ENCODE measurements around the gene ZNF467.

Gene ZNF467, protein sequence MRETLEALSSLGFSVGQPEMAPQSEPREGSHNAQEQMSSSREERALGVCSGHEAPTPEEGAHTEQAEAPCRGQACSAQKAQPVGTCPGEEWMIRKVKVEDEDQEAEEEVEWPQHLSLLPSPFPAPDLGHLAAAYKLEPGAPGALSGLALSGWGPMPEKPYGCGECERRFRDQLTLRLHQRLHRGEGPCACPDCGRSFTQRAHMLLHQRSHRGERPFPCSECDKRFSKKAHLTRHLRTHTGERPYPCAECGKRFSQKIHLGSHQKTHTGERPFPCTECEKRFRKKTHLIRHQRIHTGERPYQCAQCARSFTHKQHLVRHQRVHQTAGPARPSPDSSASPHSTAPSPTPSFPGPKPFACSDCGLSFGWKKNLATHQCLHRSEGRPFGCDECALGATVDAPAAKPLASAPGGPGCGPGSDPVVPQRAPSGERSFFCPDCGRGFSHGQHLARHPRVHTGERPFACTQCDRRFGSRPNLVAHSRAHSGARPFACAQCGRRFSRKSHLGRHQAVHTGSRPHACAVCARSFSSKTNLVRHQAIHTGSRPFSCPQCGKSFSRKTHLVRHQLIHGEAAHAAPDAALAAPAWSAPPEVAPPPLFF

DNA sequence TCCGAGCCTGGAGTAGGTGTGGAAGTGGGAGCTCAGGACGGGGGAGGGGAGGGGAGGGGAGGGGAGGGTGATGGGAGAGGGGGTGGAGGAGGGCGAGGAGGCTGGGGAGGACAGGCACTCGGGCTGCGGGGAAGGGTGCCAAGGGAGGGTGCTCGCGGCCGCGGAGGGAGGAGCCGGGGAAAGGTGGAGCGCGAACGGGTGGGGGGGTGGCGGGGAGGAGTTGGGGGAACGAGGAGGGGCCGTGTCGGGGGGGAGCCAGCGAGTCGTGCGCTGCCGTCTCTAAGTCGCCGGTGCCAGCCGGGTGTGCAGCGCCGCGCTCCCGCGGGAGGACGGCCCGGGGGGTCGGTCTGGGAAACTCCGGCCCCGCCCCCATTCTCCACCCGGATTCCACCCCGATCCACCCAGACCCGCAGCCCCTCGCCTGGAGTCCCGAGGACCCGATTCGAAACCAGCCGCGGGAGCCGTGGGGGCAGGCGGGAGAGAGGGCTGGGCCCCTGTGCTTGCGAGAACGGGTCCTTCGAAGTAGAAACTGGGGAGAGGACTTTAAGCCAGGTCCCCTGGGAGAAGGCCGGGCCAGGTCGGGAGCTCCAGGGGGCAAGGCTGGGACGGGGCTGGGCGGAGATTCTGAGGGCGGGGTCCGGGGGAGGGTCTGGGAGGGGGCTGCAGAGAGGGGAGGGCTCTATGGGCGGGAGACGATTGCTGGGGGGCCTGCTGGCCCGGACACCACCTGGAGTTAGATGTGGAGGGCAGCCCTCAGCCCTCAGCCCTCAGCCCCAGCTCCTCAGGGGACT is at the start of gene ZNF467:
TSS of gene ZNF467 (minus strand) at position 143 of the 791 bp plus-strand sequence. CDS start 2,556 bp downstream, outside the sequence.
- no peak for DNase-seq

DNA sequence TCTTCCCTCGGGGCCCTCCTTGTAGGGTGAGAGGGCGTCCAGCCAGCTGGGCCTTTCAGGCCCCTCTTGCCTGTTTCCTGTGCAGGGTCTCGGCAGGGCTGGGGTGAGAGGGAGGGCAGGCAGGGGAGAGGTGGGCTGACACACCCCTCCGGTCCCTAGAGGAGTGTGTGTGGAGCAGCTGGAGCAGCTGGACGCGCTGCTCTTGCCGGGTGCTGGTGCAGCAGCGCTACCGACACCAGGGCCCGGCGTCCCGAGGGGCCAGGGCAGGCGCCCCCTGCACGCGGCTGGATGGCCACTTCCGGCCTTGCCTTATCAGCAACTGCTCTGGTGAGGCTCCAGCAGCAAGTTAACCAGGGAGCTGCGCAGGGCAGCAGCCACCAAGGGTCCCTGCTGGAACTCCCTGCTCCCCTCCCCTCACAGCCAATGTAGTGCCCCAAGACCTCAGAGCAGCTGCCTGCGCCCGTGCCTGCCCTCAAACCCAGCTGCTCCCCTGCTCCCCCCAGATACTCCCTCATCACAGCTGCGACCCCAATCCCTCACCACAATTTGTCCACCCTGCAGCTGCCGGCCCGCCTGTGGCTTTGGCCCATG is 49.1 kb upstream of the ZNF467 start:
- no peak for DNase-seq

DNA sequence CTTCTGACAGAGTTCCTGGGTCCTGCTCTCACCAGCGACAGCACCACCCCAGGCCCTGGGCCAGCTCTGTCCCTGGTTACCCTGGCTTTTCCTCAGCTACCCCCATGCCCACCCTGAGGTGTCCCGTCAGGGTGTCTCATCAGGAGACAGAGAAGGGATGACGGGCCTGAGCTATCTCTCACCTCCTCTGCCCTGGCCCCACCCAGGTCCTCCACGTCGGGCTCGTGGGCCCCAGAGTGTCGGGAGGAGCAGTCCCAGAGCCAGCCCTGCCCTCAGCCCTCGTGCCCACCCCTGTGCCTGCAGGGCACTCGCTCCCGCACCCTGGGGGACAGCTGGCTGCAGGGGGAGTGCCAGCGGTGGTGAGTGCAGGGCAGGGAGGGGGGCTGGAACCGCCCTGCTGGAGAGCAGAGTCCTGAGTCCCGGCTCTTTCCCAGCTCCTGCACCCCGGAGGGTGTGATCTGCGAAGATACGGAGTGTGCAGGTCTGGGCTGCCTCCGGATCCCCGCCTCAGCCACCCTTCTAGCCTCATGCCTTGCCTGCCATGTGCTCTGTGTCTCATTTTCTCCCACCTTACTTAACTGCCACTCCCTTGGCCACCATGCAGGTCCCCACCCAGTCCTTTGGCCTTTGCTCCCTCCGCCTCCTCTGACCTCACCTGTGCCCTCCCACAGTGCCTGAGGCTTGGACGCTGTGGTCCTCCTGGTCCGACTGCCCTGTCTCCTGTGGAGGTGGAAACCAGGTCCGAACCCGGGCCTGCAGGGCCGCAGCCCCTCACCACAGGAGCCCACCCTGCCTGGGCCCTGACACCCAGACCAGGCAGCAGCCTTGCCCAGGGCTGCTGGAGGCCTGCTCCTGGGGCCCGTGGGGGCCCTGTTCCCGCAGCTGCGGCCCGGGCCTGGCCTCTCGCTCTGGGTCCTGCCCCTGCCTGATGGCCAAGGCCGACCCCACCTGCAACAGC is 48.1 kb upstream of the ZNF467 start:
- DNase-seq, result no peak

DNA sequence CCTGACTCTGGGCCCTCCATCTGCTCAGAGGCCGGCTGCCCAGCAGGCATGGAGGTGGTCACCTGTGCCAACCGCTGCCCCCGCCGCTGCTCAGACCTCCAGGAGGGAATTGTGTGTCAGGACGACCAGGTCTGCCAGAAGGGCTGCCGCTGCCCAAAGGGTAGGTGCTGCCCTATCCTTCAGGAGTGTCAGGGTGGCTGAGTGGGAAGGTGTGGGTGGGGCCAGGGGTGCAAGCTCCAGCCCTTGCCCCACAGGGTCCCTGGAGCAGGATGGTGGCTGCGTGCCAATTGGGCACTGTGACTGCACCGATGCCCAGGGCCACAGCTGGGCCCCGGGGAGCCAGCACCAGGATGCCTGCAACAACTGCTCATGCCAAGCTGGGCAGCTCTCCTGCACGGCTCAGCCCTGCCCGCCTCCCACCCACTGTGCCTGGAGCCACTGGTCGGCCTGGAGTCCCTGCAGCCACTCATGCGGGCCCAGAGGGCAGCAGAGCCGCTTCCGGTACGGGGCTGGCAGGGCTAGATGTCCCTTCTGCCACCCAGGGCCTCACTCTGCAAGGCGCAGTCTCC is 47.3 kb upstream of the ZNF467 start:
- DNase-seq, result no peak

DNA sequence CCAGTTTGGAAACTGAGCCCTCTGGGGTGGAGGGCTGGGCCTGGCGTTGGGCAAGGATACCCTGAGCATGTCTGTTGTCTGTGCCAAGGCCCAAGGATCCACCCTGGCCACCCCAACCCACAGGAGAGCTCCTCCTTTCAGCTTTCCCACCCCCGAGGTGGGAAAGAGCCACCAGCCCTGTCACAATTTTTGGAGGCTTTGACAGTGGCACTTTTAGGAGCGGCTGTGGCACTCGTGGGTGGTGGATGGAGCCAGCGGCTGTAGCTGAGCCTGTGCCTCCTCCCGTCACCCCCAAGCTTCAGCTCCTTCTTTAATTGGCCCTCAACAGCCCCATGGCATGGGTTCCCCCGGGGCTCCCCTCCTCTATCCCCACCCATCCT is 46.6 kb upstream of the ZNF467 start:
- no peak for DNase-seq

DNA sequence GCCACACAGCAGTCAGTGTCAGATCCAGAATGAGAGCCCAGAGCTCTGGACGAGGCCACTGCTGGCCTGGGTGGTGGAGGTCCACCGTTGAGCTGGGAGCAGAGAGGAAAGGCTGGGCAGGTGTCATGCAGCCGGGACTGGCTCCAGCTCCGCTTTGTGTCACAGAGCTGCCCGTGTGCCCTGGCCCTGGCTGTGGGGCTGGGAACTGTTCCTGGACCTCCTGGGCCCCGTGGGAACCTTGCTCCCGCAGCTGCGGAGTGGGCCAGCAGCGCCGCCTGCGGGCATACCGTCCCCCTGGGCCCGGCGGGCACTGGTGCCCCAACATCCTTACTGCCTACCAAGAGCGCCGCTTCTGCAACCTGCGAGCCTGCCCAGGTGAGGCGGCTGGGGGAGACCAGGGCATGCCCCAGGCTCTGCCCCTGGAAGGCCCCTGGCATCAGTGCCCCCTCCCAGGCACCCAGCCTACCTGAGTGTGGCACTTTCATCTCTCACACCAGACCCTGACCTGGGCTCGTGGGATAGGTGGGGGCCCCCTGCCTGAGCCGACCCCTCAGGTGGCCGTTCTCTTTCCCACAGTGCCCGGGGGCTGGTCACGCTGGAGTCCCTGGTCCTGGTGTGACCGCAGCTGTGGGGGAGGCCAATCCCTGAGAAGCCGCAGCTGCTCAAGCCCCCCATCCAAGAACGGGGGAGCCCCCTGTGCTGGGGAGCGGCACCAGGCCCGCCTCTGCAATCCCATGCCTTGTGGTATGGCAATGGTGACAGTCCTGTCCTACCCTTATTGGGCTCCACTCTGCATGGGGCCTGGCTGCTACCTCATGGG is 46.0 kb upstream of the ZNF467 start:
- DNase-seq, result no peak

DNA sequence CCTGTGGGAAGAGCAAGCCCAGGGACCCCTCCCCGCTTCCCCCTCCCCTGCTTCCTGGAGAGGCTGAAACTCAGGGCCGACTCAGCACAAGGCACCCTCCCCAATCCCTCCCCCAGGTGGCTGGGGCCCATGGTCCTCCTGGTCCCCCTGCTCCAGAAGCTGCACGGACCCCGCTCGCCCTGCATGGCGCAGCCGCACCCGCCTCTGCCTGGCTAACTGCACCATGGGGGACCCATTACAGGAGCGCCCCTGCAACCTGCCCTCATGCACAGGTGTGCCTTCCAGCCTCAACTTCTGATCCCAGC is 45.1 kb upstream of the ZNF467 start:
- DNase-seq, result no peak

DNA sequence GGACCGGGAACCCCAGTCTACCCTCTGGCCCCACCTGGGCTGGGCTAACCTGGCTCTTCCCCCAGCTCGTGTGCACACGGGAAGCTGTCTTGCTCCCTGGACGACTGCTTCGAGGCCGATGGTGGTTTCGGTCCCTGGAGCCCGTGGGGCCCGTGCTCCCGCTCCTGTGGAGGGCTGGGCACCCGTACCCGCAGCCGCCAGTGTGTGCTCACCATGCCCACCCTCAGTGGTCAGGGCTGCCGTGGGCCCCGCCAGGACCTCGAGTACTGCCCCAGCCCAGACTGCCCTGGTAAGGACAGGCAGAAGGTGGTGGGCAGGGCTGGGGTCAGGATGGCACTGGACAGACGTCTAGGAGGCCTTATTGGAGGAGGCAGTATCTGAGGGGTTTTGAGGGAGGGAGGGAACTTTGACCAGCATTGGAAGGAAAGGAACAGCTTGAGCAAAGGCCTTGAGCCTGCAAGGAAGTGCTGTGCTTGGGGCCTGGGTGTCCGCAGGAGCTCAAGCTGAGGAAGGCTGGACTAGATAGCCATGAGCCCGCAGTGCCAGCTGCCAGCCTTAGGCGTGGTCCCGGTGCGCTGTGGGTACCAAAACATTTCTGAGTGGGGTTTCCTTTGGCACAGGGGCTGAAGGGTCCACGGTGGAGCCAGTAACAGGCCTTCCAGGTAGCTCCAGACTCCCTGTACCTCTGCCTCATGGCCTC is 44.6 kb upstream of the ZNF467 start:
- DNase-seq, result no peak

DNA sequence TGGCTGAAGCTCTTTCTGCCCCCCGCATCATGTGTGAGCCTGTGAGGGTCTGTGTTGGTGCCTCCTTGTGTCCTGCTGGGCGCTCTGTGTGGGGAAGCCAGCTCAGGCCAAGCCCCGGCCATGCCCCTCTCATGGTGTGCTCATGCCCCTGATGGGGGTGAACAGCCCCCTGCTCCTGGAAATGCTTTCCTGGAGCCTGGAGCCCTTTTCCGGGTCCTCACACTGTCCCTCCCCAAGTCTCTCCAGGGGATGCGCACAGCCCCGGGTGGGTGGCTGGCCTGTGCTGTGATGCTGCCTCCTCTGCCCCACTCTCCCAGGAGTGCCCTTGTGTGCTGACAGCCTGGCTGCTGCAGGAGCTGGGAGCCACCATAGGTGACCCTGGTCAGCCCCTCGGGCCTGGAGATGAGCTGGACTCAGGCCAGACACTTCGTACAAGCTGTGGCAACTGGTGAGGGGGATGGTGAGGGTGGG is 43.9 kb upstream of the ZNF467 start:
- no peak for DNase-seq

DNA sequence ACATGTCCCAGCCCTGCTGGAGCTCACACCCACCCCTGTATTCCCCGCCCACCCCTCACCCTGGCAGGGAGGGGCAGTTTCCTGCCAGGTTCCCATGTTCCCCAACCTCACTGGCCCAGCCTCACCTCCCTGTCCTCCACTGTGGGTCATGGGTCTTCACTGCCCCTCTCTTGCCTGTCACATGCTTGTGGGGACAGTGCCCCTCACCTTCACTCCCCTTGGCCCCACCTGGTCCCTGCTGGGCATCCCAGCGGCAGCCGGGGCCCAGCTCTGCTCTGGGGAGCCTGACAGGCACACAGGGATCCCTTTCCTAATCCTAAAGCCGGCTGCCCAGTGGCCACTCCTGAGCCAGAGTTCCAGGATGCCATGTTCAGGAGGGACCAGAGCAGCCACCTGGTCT is 43.4 kb upstream of the ZNF467 start:
- no peak for DNase-seq

DNA sequence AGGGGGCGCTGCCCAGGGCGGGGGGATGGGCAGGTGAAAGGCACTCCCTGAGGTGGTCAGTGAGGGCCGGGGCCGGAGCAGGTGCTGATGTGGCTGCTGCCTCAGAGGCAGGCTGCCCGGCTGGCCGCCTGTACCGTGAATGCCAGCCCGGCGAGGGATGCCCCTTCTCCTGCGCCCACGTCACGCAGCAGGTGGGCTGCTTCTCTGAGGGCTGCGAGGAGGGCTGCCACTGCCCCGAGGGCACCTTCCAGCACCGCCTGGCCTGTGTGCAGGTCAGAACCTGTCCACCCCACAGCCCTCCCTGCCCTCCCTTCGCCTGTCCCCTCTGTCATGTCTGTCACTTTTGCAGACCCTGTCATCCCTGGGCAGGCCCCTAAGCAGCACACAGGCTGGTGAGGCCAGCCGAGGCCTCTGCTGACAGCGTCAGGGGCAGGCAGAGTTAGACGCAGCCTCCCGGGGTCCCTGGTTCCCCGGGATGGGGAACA is 42.9 kb upstream of the ZNF467 start:
- DNase-seq, result no peak

DNA sequence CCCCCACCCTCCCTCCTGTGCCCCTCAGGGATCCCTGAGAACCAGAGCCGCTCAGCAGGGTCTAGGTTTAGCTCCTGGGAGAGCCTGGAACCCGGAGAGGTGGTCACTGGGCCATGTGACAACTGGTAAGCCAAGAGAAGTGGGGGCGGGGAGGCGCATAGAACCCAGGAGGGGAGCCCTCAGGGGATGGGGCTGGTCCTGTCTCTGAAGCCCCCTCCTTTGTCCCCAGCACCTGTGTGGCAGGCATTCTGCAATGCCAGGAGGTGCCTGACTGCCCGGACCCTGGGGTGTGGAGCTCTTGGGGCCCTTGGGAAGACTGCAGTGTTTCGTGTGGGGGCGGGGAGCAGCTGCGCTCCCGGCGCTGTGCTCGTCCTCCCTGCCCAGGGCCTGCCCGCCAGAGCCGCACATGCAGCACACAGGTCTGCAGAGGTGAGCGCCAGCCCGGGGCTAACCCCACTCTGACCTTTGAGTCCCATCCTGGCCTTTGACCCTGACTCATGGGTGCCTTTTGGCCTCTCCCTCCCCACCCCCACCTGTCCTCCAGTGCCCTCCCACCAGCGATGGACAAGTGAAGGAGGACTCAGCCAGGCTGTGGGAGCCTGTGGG is 42.4 kb upstream of the ZNF467 start:
- DNase-seq, result no peak

DNA sequence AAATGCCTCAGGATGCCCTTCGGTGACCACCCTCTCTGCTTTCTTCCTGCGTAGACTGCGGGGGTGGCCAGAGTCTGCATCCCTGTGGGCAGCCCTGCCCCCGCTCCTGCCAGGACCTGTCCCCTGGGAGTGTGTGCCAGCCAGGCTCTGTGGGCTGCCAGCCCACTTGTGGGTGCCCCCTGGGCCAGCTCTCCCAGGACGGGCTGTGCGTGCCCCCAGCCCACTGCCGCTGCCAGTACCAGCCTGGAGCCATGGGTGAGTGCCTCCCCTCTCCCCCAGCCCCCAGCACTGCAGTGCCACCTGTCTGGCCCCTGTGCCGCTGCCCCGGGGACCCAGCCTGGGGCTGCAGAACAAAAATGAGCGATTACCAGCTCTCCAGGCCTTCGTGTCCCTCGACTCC is 41.7 kb upstream of the ZNF467 start:
- no peak for DNase-seq

DNA sequence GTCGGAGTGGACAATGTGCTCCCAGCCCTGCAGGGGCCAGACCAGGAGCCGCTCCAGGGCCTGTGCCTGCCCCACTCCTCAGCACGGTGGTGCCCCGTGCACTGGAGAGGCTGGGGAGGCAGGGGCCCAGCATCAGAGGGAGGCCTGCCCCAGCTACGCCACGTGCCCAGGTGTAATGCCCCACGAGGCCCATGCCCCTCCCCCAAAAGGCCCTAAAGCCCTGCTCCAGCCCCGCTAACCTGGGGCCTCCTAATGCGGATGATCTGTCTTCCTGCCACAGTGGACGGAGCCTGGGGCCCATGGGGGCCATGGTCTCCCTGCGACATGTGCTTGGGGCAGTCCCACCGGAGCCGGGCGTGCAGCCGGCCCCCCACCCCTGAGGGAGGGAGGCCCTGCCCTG is 41.1 kb upstream of the ZNF467 start:
- DNase-seq, result no peak

DNA sequence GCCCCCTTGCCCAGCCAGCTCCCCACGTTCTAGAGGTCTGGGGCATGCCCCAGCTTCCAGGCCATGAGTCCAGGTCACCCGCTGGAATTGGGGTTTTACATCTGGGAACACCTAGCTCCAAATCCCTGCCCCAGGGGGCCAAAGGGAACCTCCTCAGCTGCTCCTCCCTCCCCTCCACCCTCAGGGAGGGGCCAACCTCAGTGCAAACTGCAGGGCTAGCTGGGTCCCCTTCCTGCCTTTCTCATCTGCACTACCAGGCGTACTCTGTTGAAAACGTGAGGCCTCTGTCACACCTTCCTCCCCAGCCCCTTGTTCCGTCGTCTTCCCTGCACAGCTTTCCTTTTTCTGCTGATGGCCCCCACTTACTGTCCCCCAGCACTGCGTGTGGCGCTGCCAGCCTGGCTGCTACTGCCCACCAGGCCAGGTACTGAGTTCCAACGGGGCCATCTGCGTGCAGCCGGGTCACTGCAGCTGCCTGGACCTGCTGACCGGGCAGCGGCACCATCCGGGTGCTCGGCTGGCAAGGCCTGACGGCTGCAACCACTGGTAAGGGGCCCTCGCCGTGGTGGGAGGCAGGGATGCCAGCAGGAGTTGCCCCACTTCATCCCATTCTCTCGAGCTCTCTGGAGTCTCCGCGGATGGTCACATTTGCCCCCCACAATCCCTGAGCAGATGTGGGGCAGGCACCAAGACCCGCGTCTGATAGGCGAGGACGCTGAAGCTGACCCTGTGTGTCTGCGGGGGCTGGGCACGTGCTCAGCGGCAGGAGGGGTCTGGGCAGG is 40.1 kb upstream of the ZNF467 start:
- DNase-seq, result no peak

DNA sequence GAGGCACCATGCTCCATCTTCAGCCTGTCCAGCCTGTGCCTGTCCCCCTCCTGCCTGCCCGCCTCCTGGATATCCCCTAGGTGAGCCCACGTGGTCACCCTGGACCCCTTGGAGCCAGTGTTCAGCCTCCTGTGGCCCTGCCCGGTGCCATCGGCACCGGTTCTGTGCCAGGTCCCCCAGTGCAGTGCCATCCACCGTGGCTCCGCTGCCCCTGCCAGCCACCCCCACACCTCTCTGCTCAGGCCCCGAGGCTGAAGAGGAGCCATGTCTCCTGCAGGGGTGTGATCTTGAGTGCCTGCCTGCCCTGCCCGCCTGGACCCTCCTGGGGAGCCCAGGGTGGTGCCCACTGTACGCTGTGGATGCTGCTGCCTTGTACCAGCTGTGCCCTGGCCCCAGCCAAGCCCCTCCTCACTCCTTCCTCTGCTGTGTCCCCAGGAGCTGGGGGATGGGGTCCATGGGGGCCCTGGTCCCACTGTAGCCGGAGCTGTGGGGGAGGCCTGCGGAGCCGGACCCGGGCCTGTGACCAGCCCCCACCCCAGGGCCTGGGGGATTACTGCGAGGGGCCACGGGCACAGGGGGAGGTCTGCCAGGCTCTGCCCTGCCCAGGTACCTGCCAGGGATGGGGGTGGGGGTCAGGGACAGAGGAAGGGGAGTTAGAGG is 38.6 kb upstream of the ZNF467 start:
- no peak for DNase-seq

DNA sequence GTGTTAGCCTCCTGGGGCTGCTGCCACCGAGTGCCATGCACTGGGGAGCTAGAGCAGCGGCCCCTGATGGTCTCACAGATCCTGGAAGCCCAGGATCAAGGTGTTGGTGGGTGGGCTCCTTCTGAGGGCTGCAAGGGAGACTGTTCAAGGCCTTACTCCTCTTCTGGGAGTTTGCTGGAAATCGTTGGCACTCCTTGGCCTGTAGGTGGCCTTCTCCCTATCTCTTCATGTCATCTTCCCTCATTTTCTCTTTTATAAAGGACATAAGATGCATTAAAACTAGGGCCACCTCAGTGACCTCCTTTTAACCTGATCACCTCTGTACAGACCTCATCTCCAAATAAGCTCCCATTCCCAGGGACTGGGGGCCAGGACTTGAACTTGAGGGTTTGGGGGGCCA is 37.8 kb upstream of the ZNF467 start:
- DNase-seq, result no peak

DNA sequence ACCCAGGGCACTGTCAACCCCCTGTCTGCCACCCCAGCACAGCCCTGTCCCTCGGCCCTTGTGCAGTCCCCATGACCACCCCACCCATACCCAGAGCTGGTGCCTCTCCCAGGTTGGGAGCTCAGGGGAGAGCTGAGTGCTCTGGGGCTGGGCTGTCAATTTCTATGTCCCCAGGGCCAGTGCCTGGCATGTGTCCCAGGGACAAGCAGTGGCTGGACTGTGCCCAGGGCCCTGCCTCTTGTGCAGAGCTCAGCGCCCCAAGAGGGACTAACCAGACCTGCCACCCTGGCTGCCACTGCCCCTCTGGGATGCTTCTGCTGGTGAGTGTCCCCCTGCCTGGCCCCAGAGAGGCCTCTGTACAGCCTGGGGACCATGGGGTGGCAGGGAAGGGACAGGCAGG is 35.8 kb upstream of the ZNF467 start:
- no peak for DNase-seq

Data from activated CD4-positive, alpha-beta T cell treated with anti-CD3 and anti-CD28 coated beads, Interleukin-2, Interleukin-6, amounts not matched to agents 100 ng/mL and 50 ng/mL, durations not matched to agents 16 hours and 8 hours (primary cell).